ENCODE results near the gene NFAT5.
"Not testable (repeated sequence)": the region's sequence is repeated elsewhere in the genome, so short reads cannot be mapped to it uniquely, and the experiment has no call there.

Gene NFAT5

DNA sequence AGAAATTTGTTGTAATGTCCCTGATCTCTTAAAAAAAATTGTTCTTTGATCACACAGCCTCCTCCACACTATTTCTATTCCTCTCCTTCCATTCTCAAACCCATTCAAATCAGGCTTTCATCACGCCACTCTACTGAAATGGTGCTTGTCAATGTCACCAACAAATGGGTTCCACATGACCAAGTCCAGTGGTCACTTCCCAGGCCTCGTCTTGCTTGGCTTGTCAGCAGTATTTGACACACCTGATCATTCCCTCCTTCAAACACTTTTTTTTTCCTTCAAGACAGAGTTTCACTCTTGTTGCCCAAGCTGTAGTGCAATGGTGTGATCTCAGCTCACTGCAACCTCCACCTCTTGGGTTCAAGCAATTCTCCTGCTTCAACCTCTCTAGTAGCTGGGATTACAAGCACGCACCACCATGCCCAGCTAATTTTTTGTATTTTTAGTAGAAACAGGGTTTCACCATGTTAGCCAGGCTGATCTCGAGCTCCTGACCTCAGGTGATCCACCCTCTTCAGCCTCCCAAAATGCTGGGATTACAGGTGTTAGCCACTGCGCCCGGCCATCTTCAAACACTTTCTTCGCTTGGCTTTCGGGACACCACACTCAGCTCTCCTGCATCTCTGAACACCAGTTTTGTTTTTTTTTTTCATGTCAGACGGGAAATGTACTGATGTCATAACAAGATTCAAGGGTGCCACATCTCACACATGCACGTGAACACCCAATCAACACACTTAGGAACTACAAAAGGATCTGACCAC is 142.3 kb downstream of the NFAT5 start:
- no peak for DNase-seq

DNA sequence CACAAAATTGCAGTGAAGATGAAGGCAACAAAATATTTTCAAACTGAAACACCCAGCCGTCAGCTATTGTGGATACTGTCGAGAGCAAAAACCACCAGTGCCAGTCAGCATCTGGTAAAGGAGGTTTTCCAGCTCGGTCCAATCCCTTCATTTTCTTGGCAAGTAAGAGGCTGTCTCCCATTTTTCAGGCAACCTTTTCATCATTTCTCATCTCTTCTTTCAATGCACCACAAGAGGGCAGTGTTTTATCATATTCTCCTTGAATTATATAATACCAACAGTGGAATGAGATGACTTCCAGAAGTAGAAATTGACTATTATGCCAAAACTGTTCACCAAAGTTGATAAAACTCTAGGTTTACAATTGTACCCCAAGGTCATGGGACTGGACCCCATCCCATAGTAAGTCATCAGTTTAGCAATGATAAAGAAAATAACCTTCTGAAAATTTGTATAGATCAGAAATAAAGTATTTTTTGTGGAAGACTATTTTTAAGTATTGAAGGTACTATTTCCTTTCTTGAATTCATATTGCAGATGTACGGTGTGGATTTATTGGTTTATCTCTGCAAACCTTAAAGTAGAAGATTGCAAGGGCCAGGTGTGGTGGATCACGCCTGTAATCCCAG is 143.8 kb downstream of the NFAT5 start:
- no peak for DNase-seq

DNA sequence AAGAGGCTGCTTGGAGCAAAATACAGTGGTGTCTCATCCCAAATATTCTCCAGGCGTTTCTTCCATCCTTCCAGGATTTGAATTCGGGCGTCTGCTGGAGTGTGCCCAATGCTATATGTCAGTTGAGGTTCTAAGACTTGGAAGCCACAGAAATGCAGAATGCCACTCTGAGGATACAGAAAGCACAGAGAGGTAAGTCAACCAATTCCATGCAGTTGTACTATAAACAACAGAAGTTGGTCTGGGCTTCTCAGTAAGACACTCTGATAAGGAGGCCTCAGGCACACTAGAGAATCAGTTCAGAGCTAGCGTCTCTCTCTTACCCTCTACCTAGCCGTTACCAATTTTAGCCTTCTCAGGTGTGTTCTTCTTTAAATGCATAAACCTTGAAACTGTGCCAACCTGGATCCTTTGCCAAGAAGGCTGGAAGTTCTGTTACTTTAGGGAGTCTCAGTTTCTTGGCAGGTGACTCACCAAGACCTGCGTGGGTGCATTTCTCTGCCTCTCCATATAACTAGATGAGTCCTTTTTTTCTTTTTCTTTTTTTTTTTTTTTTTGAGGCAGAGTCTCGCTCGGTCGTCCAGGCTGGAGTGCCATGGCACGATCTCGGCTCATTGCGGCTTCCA is 145.5 kb downstream of the NFAT5 start:
- no peak for DNase-seq

DNA sequence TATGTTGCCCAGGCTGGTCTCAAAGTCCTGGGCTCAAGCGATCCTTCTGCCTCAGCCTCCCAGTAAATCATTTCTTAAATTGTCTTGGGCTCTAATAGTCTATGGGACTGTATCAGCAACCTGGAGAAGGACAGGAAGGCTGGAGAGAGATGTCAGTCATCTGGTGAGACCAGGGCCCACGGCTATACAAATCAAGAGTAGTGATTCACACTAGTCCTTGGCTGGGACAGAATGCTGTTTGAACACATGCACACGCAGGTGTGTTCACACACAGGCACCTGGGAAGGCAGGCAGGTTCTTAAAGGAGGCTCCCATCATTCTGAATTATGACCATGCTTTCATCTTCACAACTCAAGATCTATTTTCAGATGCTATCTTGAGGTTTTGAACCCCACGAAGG is 146.5 kb downstream of the NFAT5 start:
- no peak for DNase-seq

DNA sequence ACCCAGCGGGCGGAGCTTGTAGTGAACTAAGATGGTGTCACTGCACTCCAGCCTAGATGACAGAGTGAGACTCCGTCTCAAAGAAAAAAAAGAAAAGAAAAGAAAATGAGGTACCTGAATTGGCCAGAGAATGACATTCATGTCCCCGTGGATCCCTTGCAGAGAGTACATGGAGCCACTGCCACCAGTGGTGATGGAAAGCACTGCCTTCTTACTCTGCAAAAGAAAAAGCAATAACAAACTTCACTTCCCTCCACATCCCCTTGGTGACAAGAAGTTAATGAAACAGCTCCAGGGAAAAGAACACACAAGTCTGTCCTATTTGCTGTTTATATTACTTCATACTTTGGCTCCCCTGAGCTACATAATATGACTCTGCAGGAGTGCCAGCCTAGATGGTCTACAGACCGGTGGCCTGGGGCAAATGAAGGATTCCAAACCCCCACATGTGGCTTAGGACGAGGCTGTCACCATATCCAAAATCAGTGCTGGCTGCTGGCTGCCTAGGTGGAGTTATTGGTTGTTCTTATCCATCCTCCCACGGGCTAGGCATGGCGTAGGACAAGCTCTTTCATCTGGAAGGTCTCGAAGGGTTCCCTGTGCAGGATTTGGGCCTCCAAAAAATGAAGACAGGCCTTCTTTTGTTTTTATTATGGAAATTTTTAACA is 147.3 kb downstream of the NFAT5 start:
- DNase-seq = no peak

DNA sequence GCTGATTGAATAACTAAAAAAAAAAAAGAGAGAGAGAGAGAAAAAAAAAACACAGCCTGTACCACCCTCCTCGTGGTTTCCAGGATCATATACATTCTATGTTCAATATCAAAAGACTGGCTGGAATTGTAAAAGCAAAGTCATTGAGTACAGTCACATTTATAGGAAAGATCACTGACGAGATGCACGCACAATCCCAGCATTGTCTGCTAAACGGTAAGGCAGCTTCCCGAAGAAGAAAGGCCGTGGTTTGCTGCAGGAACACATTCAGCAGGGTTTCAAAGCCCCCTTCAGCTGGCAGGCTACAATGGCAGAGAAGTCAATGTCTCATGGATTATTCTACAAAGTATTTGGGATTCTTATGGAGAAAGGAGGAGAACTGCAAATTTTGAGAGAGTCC is 151.3 kb downstream of the NFAT5 start:
- DNase-seq = no peak

DNA sequence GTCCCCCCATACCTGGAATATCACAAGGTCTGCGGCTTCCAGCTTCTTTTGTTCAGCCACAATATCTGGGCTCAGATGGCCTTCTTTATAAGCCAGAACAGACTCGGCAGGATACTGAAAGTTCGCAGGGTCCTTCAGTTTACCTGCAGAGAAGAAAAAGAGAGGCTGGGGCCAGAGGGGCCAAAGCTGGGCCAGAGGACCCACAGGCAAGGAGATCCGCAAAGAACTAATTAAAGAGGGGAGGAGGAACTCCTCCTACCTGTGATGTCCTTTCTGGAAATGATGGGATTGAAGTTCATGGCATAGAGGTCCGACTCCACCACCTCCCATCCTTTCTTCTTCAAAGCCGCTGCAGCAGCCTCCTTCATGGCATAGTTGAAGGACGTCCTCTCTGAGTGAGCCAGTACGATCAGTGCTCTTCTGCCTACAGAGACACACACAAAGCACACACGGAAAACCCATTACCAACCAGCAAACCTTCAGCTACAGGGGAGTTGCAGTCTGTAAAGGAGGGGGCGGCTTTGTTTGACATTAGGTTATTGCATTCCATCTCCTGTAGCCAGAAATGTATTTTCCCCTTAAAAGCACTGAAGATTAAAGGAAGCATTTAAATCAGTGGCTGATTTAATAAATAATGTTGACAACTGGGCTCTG is 152.5 kb downstream of the NFAT5 start:
- no peak for DNase-seq

DNA sequence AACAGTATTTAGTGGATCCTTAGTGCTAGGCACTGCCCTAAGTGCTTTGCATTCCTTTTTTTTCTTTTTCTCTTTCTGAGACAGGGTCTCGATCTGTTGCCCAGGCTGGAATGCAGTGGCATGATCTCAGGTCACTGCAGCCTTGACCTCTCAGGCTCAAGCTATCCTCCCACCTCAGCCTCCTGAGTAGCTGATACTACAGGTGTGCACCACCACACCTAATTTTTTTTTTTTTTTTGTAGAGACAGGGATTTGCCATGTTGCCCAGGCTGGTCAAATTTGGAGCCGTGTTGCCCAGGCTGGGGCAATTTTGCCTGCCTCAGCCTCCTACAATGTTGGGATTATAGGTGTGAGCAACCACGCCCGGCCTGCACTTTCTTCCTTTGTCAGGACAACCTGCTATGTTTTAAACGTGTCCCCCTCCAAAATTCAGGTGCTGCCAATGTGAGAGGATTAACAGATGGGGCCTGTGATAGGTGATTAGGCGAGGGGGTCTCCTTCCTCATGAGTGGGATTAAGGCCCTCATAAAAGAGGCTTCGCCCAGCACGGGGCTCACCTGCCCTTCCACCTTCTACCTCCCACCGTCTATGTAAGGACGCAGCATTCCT is 155.2 kb downstream of the NFAT5 start:
- no peak for DNase-seq

DNA sequence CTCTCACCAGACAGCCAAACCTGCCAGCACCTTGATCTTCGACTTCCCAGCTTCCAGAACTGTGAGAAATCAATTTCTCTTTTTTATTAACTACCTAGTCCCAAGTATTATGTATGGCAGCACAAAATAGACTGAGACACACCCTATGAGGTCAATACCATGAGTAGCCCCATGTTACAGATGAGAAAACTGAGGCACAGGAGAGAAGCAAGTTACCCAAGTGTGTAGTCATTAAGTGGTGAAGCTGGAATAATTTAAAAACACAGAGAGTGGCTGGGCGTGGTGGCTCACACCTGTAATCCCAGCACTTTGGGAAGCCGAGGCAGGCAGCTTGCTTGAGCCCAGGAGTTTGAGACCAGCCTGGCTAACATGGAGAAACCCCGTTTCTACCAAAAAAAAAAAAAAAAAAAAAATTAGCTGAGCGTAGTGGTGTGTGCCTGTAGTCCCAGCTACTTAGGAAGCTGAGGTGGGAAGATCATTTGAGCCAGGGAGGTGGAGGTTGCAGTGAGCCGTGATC is 155.7 kb downstream of the NFAT5 start:
- DNase-seq = no peak

DNA sequence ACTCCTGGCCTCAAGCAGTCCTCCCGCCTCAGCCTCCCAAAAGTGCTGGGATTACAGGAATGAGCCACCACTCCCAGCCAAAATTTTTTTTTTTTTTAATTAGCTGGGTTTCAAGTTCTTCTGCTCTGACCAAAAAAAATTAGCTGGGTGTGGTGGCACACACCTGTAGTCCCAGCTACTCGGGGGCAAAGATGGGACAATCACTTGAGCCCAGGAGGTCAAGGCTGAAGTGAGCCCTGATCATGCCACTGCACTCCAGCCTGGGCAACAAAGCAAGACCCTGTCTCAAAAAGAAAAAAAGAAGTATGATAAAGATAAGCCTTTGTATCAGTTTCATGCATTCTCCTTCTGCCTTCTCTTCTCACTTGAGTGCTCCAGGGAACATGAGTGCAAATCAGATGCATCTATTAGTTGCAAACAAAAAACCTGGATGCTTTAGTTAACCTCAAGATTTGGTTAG is 158.7 kb downstream of the NFAT5 start:
- no peak for DNase-seq

DNA sequence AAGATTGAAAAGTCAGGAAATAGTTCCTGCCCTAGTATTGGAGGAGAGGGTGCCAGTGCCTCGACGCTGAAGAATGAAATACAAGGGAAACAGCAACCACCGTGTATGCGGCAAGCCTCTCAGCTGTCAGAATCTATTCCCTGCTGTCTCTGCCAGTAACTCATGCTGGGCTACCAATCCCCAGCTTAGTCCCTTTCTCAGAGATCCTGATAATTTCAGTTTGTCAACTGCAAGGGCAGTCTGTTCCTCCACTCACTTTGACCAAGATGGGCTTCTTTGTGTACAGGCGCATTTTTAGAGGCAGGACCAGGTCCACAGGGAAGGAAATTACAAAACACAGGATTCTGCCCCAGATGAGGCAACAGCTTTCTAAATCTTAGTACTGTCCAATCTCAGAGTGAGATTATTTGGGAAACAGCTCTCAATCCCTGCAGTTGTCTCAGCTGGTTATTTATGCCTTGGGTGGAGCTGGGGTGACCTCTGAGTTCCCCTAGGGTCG is 159.3 kb downstream of the NFAT5 start:
- DNase-seq = no peak

DNA sequence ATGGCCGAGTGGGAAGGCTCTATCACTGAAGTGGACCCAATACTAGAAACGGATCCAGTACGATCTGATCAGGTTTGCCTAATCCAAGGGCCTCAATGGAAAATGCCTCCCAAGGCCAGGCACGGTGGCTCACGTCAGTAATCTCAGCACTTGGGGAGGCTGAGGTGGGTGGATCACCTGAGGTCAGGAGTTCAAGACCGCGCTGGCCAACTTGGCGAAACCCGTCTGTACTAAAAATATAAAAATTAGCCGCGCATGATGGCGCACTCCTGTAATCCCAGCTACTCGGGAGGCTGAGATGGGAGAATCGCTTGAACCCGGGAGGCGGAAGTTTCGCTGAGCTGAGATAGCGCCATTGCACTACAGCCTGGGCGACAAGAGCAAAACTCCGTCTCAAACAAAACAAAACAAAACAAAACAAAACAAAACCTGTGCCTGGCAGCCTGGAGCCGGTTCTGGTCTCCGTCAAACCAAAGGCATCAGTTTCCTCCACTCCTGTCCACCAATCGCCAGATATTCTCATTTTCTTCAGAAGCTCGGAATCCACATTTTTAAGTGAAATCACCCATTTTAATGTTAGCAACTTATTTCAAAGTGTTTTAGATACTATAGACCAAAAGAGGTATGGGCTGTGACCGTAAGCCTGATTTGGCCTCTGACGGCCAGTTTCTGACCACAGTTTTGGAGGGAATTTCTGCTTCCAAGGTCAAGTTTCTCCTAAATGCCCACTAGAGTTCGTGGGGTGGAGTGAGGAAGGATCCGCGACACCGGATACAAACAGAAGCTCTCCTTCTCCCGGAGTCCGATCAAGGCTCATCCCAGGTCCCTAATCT is 159.9 kb downstream of the NFAT5 start:
- no peak for DNase-seq

DNA sequence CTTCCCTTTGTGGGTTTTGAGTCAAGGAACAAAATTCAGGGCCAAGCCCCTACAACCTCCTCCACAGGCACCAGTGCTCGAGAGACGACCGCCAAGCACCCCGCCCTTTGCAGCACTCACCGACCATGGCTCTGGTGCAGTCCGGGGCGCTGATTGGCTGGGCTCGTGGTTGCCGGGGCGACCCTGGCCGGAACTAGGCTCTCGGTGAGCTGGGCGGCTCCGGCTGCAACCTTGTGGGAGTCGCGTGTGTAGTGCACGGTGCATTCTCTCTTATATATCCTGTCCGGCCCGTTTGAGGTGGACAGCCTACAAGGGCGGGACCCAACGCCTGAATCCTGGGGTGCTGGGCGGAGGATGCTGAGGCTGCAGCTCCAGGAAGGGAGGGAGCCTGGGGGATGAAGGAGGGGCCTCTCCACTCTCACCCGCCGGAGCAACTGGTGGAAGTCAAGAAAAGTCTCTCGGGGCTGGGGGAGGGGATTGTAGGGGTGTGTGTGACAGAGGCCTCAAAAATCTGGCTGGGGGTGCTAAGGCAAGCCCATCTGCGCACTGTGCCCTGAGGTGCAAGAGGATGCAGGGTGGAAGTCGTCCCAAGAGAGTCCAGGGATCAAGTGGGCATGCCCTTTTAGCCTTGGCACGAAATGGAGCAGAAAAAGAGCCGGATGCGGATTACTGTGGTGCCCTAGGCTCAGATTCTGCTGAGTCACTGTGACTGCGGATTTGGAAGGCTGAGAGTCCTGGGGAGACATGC is 160.7 kb downstream of the NFAT5 start, which contains the start of gene NQO1:
TSS of gene NQO1 (minus strand) at position 248 of the 748 bp plus-strand sequence. CDS start at position 127, 121 bp downstream.
- peak; percentile 80 for DNase-seq

DNA sequence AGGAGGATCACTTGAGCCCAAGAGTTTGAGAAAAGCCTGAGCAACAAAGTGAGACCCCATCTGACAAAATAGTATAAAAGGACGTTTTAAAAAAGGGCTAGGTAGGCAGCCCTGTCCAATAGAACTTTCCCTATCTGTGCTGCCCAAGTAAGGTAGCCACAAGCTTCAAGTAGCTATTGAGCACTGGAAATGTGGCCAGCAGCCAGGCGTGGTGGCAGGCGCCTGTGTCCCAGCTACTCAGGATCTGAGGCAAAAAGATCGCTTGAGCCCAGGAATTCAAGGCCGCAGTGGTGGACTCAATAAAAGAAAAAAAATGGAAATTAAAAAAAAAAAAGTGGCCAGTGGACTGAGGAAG is 162.1 kb downstream of the NFAT5 start:
- DNase-seq = no peak

DNA sequence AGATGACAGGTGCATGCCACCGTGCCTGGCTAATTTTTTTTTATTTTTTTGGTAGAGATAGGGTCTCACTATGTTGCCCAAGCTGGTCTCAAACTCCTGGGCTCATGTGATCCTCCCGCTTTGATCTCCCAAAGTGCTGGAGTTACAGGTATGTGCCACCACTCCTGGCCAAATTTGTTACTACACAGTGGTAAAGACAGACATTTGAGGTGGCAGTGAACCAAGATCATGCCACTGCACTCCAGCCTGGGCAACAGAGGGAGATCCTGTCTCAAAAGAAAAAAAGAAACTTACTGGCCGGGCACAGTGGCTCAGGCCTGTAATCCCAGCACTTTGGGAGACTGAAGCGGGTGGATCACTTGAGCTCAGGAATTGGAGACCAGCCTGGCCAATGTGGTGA is 163.3 kb downstream of the NFAT5 start:
- not testable (repeated sequence) for DNase-seq

DNA sequence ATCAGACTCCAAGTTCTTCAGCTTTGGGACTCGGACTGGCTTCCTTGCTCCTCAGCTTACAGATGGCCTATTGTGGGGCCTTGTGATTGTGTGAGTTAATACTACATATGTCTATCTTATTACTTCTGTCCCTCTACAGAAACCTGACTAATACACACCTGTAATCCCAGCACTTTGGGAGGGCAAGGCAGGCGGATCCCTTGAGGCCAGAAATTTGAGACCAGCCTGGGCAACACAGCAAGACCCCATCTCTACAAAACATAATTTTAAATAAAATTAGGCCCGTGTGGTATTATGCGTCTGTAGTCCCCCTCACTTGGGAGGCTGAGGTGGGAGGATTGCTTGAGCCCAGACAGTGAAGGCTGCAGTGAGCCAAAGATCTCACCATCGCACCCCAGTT is 165.5 kb downstream of the NFAT5 start:
- not testable (repeated sequence) for DNase-seq

DNA sequence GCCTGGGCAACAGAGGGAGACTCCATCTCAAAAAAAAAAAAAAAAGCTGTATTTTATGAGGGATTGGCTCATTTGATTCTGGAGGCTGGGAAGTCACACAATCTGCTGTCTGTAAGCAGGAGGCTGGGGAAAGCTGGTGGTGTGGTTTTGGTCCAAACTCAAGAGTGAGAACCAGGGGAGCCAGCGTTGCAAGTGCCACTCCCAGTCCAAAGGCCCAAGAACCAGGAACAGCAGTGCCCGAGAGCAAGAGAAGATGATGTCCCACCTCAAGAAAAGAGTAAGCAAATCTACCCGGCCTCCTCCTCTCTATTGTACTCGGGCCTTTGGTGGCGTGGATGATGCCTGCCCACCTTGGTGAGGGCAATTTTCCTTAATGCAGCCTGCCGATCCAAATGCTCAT is 166.3 kb downstream of the NFAT5 start:
- no peak for DNase-seq

DNA sequence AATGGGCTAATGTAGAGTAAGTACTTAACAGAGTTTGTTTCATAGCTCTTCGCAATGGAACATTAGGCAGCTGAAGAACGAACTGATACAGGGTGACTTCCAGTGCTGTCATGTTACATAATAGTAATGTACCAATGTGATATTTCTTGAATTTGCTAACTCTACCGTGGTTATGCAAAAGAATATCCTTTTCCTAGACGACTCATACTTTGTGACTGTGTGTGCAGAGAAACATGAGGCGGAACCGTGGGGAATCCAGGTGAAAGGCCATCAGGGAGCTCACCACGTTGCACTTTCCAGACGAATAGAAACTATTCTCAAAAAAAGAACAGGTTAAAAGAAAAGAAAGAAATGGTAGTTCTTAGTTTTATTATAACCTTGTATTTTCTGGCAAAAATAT is 175.8 kb downstream of the NFAT5 start:
- no peak for DNase-seq

DNA sequence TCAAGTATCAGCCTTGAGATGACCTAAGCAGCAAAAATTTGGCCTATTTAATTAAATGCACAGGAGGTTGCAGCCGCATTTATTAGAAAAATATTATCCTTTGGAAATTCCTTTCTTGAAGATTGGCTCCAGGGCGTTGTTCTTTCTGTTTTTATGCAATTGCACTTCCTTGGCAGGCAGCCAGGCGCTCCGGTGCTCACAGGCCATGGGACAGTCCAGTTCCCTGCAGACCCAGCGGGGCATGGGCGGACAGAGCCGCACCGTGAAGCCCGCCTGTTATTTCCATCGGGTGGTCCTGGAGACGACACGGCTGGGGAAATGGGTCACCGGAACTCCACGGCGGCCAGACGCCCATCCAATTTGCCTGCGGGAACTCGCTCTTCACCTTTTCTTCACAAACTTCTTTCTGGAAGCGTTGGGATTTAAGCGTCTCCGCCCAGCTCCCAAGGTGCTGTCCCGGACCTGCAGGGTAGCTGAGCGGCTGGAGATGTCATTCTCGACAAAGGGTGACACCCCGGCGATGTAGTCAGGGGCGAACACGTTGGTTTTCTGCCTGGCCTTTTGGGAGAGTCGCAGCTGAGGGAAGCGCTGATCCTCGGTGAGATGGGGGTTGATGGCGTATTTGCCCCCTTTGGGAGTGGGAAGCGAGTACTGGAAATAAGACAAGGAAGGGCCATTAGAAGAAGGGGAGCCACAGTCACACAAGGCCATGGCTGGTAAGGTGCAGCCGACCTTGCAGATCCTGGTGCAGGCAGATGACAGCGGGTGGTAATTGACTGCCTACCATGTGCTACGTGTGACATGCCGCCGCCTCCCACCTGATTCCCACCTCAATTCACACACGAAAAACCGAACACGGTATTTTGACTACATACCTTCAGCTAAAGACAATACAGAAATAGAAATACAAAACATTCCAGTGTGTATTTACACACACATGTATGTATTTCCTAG is 176.5 kb downstream of the NFAT5 start:
- no peak for DNase-seq

All from activated gamma-delta T cell (primary cell).